Endothelial cell of umbilical vein (primary cell): ENCODE results near the gene ZBTB9.

Experiments
- CTCF ChIP-seq, 2 donors: IDR thresholded peaks; 1 replicate in 1 of 2; 2 replicates in 1 of 2; pipeline ENCODE4 v1.5.1; 2011; ENCODE audit warnings: low read length in 2 of 2, mild to moderate bottlenecking in 2 of 2, moderate library complexity in 2 of 2, control low read depth in 1 of 2, inconsistent platforms in 1 of 2, low read depth in 1 of 2; ENCODE audit not compliant: insufficient read depth in 1 of 2; ENCODE audit errors: extremely low read depth in 1 of 2
- EZH2 ChIP-seq: IDR thresholded peaks from 2 replicates; pipeline ENCODE4 v1.6.1; 2012; ENCODE audit warnings: borderline replicate concordance, low read depth, mild to moderate bottlenecking, moderate library complexity, low read length, inconsistent platforms; ENCODE audit not compliant: severe bottlenecking
- FOS ChIP-seq: IDR thresholded peaks from 2 replicates; pipeline ENCODE4 v1.6.1; 2011; ENCODE audit warnings: mild to moderate bottlenecking, low read length, moderate library complexity, borderline replicate concordance; ENCODE audit not compliant: insufficient read depth
- MAX ChIP-seq: IDR thresholded peaks from 2 replicates; pipeline ENCODE4 v1.6.1; 2011; ENCODE audit not compliant: insufficient read depth, insufficient read length
- POLR2A ChIP-seq: IDR thresholded peaks from 2 replicates; pipeline ENCODE4 v1.6.1; 2012; ENCODE audit warnings: low read depth, mild to moderate bottlenecking, control low read depth, low read length

- no peak for TF ChIP-seq FOS
- TF ChIP-seq POLR2A, result no peak
- TF ChIP-seq CTCF (IDR thresholded peaks at IDR 0.05; ENCODE audit: extremely low read depth in 1 of 2, insufficient read depth in 1 of 2, low read depth in 1 of 2, low read length in 2 of 2), result no peak
- TF ChIP-seq EZH2, result no peak
- TF ChIP-seq MAX, result no peak
These were observed 25.2 kb upstream of the ZBTB9 start for GRCh38 chr6:33428966-33429749.
